Immature natural killer cell (primary cell): ENCODE measurements around the gene SYDE1. TPM values are rescaled to one million over a fixed set of nuclear protein-coding genes. Genes with fewer than 3 reads are reported as not detected.

Experiments used
- DNase-seq, 3 donors: peaks; one replicate each; pipeline ENCODE4 v3.0.0; 2022; ENCODE audit warnings: mixed read lengths in 1 of 3
- H3K27ac Mint-ChIP-seq, 6 donors: one replicate each; pipeline ENCODE4 v1.8.0; 2020; ENCODE audit warnings: mixed read lengths in 6 of 6, mild to moderate bottlenecking in 5 of 6, inconsistent platforms in 4 of 6, moderate library complexity in 3 of 6
- H3K27me3 Mint-ChIP-seq, 3 donors: one replicate each; pipeline ENCODE4 v1.8.0; 2020 to 2021; ENCODE audit warnings: low read depth in 3 of 3, mild to moderate bottlenecking in 3 of 3, mixed read lengths in 3 of 3, moderate library complexity in 3 of 3, inconsistent platforms in 1 of 3
- H3K36me3 Mint-ChIP-seq, 3 donors: one replicate each; pipeline ENCODE4 v1.8.0; 2020; ENCODE audit warnings: mixed read lengths in 3 of 3, inconsistent platforms in 2 of 3, mild to moderate bottlenecking in 2 of 3
- H3K4me1 Mint-ChIP-seq, 2 donors: one replicate each; pipeline ENCODE4 v1.8.0; 2020; ENCODE audit warnings: inconsistent platforms in 2 of 2, mild to moderate bottlenecking in 2 of 2, mixed read lengths in 2 of 2, moderate library complexity in 1 of 2
- H3K4me3 Mint-ChIP-seq, 5 donors: one replicate each; pipeline ENCODE4 v1.8.0; 2020; ENCODE audit warnings: mild to moderate bottlenecking in 5 of 5, mixed read lengths in 5 of 5, inconsistent platforms in 3 of 5, moderate library complexity in 3 of 5
- H3K9me3 Mint-ChIP-seq, 6 donors: one replicate each; pipeline ENCODE4 v1.8.0; 2020; ENCODE audit warnings: mild to moderate bottlenecking in 6 of 6, mixed read lengths in 6 of 6, inconsistent platforms in 4 of 6, moderate library complexity in 3 of 6
- polyA plus RNA-seq, 3 donors: library from polyadenylated mRNA; unstranded; fragments of 300-500 nt; fragmentation: Illumina TruSeq; gene quantifications; one replicate each; pipeline ENCODE4 v1.2.3, GENCODE V29; 2021

The SYDE1 gene
- polyA plus RNA-seq, 3 donors from 2014 or later, result not detected

GRCh38 chr19:15113245-15114152, 6.3 kb downstream of the SYDE1 start:
- Mint-ChIP-seq H3K9me3 (no peaks in the 10 kb centered on the region), H3K4me3 (no peak overlapping the region), H3K4me1 (no peaks in the 10 kb centered on the region), H3K27ac (no peak overlapping the region), H3K36me3 (peaks cover 2 to 13% (median 7%) of the 10 kb centered on the region in 3 donors), H3K27me3 (peaks cover 0 to under 1% (median 0%) of the 10 kb centered on the region in 3 donors)
- no peak for DNase-seq

- no peaks in the 10 kb centered on the region for H3K4me1 Mint-ChIP-seq
- no peaks in the 10 kb centered on the region for H3K9me3 Mint-ChIP-seq
- peaks cover 8 to 16% (median 9%) of the 10 kb centered on the region in 3 donors for H3K36me3 Mint-ChIP-seq
- H3K27ac Mint-ChIP-seq, result peak overlapping the region in 1 of 6 donors; percentile 4
- no peak overlapping the region for H3K4me3 Mint-ChIP-seq
- no peak for DNase-seq
- no peaks in the 10 kb centered on the region for H3K27me3 Mint-ChIP-seq
These were observed 6.9 kb downstream of the SYDE1 start for GRCh38 chr19:15114153-15114540.

GRCh38 chr19:15115080-15115479, 7.9 kb downstream of the SYDE1 start:
- H3K9me3 Mint-ChIP-seq, result no peaks in the 10 kb centered on the region
- H3K4me3 Mint-ChIP-seq, result no peak overlapping the region
- H3K4me1 Mint-ChIP-seq, result no peaks in the 10 kb centered on the region
- H3K27me3 Mint-ChIP-seq, result no peaks in the 10 kb centered on the region
- no peak for DNase-seq
- peaks cover 8 to 16% (median 9%) of the 10 kb centered on the region in 3 donors for H3K36me3 Mint-ChIP-seq
- no peak overlapping the region for H3K27ac Mint-ChIP-seq

GRCh38 chr19:15115762-15116615, 8.8 kb downstream of the SYDE1 start:
- Mint-ChIP-seq H3K36me3 (peaks cover 10 to 23% (median 14%) of the 10 kb centered on the region in 3 donors), H3K27ac (no peak overlapping the region), H3K4me3 (no peak overlapping the region), H3K9me3 (no peaks in the 10 kb centered on the region), H3K4me1 (no peaks in the 10 kb centered on the region), H3K27me3 (no peaks in the 10 kb centered on the region)
- no peak for DNase-seq

- no peak overlapping the region for H3K4me3 Mint-ChIP-seq
- no peak overlapping the region for H3K27ac Mint-ChIP-seq
- peaks cover 14 to 23% (median 15%) of the 10 kb centered on the region in 3 donors for H3K36me3 Mint-ChIP-seq
These were observed 9.7 kb downstream of the SYDE1 start for GRCh38 chr19:15116856-15117255.

GRCh38 chr19:15118248-15118647, 11.0 kb downstream of the SYDE1 start:
- no peak for DNase-seq
- H3K27ac Mint-ChIP-seq, result peak overlapping the region in 1 of 6 donors; percentile 64
- H3K36me3 Mint-ChIP-seq, result peaks cover 14 to 23% (median 15%) of the 10 kb centered on the region in 3 donors
- peaks cover 0 to 2% (median 0%) of the 10 kb centered on the region in 3 donors for H3K27me3 Mint-ChIP-seq
- no peaks in the 10 kb centered on the region for H3K4me1 Mint-ChIP-seq
- no peak overlapping the region for H3K4me3 Mint-ChIP-seq
- H3K9me3 Mint-ChIP-seq, result no peaks in the 10 kb centered on the region

More at GRCh38 chr19:15116856-15117255, 9.7 kb downstream of the SYDE1 start:
- no peak for DNase-seq
- H3K27me3 Mint-ChIP-seq, result no peaks in the 10 kb centered on the region
- H3K4me1 Mint-ChIP-seq, result no peaks in the 10 kb centered on the region
- no peaks in the 10 kb centered on the region for H3K9me3 Mint-ChIP-seq

GRCh38 chr19:15118789-15119494, 11.7 kb downstream of the SYDE1 start:
- peaks cover under 1 to 2% of the 10 kb centered on the region in 2 donors for H3K4me1 Mint-ChIP-seq
- DNase-seq, result no peak
- peaks cover 14 to 23% (median 15%) of the 10 kb centered on the region in 3 donors for H3K36me3 Mint-ChIP-seq
- H3K9me3 Mint-ChIP-seq, result no peaks in the 10 kb centered on the region
- H3K27me3 Mint-ChIP-seq, result peaks cover 0 to 2% (median 0%) of the 10 kb centered on the region in 3 donors
- H3K4me3 Mint-ChIP-seq, result no peak overlapping the region
- H3K27ac Mint-ChIP-seq, result no peak overlapping the region

- H3K36me3 Mint-ChIP-seq, result peaks cover 14 to 23% (median 15%) of the 10 kb centered on the region in 3 donors
- no peak overlapping the region for H3K4me3 Mint-ChIP-seq
- peaks cover 3 to 5% (median 4%) of the 10 kb centered on the region in 3 donors for H3K27me3 Mint-ChIP-seq
- H3K9me3 Mint-ChIP-seq, result no peaks in the 10 kb centered on the region
- peaks cover 14 to 17% of the 10 kb centered on the region in 2 donors for H3K4me1 Mint-ChIP-seq
- no peak for DNase-seq
- no peak overlapping the region for H3K27ac Mint-ChIP-seq
These were observed 13.2 kb downstream of the SYDE1 start for GRCh38 chr19:15120135-15121026.

- Mint-ChIP-seq H3K36me3 (peaks cover 9 to 16% (median 15%) of the 10 kb centered on the region in 3 donors), H3K4me3 (no peak overlapping the region), H3K4me1 (peaks cover 17 to 23% of the 10 kb centered on the region in 2 donors), H3K9me3 (no peaks in the 10 kb centered on the region), H3K27ac (peak overlapping the region in 1 of 6 donors; percentile 50), H3K27me3 (peaks cover 7 to 10% (median 10%) of the 10 kb centered on the region in 3 donors)
- DNase-seq, result no peak
These were observed 15.3 kb downstream of the SYDE1 start for GRCh38 chr19:15122331-15123030.

- Mint-ChIP-seq H3K36me3 (peaks cover 9 to 15% (median 12%) of the 10 kb centered on the region in 3 donors), H3K27ac (peak overlapping the region in 2 of 6 donors; percentile 4 to 49), H3K9me3 (no peaks in the 10 kb centered on the region), H3K4me3 (peak overlapping the region; percentile 40 to 97 (median 41)), H3K27me3 (peaks cover 7 to 10% (median 10%) of the 10 kb centered on the region in 3 donors), H3K4me1 (peaks cover 17 to 23% of the 10 kb centered on the region in 2 donors)
- no peak for DNase-seq
These were observed 16.1 kb downstream of the SYDE1 start for GRCh38 chr19:15123031-15123890.

- H3K36me3 Mint-ChIP-seq, result peaks cover 4 to 9% (median 7%) of the 10 kb centered on the region in 3 donors
- DNase-seq, result no peak
- H3K27ac Mint-ChIP-seq, result peak overlapping the region; percentile 97 to 100 (median 98)
- no peaks in the 10 kb centered on the region for H3K9me3 Mint-ChIP-seq
- H3K4me3 Mint-ChIP-seq, result peak overlapping the region; percentile 97 to 100 (median 99)
- peaks cover 17 to 23% of the 10 kb centered on the region in 2 donors for H3K4me1 Mint-ChIP-seq
- H3K27me3 Mint-ChIP-seq, result peaks cover 7 to 11% (median 10%) of the 10 kb centered on the region in 3 donors
These were observed 16.7 kb downstream of the SYDE1 start for GRCh38 chr19:15123900-15124299.
